Superior temporal gyrus (tissue), 1 donor: ENCODE measurements around the gene RCOR2.

Source experiments
- DNase-seq: peaks from one replicate; pipeline ENCODE4 v3.0.0-alpha.2; 2016; ENCODE audit errors: extremely low spot score

The RCOR2 gene

DNA sequence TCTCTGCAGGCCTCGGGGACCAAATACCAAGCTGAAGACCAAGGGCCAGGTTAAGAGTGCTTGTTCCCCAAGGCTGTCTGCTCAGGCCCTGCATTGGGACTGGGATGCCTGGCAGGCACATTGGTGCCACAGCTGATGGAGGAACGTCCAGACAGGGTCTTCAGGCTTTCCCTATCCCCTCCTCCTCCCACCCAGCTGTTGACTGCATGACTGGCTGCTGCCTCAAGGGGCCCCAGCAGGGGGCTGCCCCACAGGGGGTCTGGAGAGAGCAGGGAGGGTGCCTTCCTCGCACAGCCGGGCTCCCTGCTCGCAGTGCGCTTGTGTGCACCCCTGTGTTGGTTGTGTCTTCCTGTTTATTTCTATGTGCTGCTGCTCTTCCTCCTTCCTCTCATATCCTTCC lies 9.9 kb downstream of the RCOR2 start:
- no peak for DNase-seq

GRCh38 chr11:63906585-63906984 lies 10.4 kb downstream of the RCOR2 start:
- no peak for DNase-seq

- no peak for DNase-seq
Observed at GRCh38 chr11:63906087-63906486, 10.9 kb downstream of the RCOR2 start.

DNA sequence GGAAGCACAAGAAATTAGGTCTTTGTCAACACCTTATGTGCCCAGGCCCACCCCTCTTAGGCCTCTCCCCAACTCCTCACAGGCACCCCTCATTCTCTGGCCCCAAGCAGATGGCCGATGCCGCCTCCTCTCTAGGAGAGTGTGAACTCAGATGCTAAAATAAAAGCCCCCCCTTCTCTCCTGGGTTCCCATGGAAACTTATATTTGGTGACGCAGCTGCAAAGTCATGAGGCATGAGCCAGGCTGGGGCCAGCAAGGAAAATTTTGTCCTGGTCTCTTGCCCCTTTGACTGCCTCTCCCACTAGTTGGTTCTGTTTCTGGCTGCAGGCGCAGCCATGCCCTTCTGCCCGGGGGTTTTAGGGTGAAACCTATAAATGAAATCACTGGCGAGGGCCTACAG lies 11.8 kb downstream of the RCOR2 start:
- DNase-seq = peak; percentile 69

GRCh38 chr11:63904743-63905142 lies 12.2 kb downstream of the RCOR2 start:
- no peak for DNase-seq

DNA sequence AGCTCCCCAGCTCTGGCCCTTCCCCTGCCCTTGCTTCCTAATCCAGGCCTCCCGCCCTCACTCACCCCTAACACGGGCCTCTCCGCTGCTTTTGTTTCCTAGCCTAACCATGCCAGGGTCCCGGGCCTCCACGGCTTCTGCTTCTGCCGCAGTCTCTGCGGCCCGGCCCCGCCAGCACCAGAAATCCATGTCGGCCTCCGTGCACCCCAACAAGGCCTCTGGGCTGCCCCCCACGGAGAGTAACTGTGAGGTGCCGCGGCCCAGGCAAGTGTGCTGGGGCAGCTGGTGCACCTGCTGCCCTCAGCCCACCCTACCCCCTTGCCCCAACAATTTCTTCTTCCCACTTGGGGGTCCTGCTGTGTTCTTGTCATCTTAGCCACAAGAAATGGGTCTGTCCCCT lies 13.1 kb downstream of the RCOR2 start:
- DNase-seq = no peak

GRCh38 chr11:63901660-63902059 lies 15.3 kb downstream of the RCOR2 start:
- no peak for DNase-seq

- no peak for DNase-seq
Observed at GRCh38 chr11:63897459-63898146, 19.4 kb downstream of the RCOR2 start.

GRCh38 chr11:63896071-63896470 lies 20.9 kb downstream of the RCOR2 start:
- DNase-seq = no peak

- no peak for DNase-seq
Observed at GRCh38 chr11:63893355-63893754, 23.6 kb downstream of the RCOR2 start.

GRCh38 chr11:63892228-63892627 lies 24.7 kb downstream of the RCOR2 start:
- DNase-seq = no peak

DNA sequence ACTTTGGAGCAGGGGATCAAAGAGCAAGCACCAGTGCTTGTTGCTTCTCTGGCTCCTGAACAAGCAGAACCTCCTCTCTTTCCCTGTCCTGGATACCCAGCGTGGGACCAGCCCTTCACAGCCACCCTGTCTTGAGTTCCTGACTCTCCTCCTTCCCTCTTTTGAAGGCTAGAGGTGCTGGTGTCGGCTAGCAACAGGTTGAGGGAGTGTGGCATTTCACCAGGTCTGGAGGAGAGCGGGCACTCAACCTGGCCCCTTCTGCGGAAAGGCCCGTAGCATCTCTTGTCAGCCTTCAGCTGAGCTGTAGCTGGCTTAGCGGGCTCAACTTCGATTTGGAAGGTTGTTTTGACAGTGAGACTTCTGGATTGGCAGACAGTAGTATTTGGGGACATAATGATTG lies 26.6 kb downstream of the RCOR2 start:
- no peak for DNase-seq

GRCh38 chr11:63889344-63889743 lies 27.6 kb downstream of the RCOR2 start:
- DNase-seq = no peak

- no peak for DNase-seq
Observed at GRCh38 chr11:63888170-63889086, 28.5 kb downstream of the RCOR2 start.

- no peak for DNase-seq
Observed at GRCh38 chr11:63887386-63887999, 29.5 kb downstream of the RCOR2 start.

GRCh38 chr11:63884196-63884932 lies 32.6 kb downstream of the RCOR2 start:
- no peak for DNase-seq

GRCh38 chr11:63883791-63884190 lies 33.2 kb downstream of the RCOR2 start:
- DNase-seq = no peak

GRCh38 chr11:63882555-63883242 lies 34.3 kb downstream of the RCOR2 start:
- DNase-seq = no peak

DNA sequence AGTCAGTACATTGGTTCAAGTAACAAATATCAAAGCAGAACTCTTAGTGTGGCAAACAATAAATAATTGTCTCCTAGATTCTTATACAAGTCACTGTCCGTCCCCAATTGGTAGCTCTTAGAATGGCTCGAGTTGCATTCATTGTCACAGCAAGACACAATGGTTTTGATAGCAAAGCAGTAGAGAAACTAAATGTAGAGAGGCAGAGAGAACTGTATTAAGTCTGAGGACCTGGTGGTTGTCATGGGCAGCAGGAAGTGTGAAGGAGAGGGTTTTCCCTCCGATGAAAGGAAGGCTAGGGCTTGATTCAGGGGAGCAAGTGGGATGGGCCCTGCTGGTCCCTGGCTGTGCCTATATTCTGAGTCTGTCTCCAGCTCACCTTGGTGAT lies 36.6 kb downstream of the RCOR2 start:
- peak; percentile 78 for DNase-seq

- DNase-seq = peak; percentile 65
Observed at GRCh38 chr11:63879598-63880402, 37.2 kb downstream of the RCOR2 start.
